Ishikawa (cell line): Measurements from ENCODE around the gene JMJD7.

Experiments
- CEBPB ChIP-seq: IDR thresholded peaks from 2 replicates; pipeline ENCODE4 v1.6.1; 2012
- EP300 ChIP-seq: IDR thresholded peaks from 2 replicates; pipeline ENCODE4 v1.6.1; 2012; ENCODE audit warnings: borderline replicate concordance
- FOXM1 ChIP-seq: IDR thresholded peaks from 2 replicates; pipeline ENCODE4 v1.6.1; 2012; ENCODE audit warnings: low read depth, borderline replicate concordance
- MAX ChIP-seq: IDR thresholded peaks from 2 replicates; pipeline ENCODE4 v1.6.1; 2012
- RAD21 ChIP-seq: IDR thresholded peaks from 2 replicates; pipeline ENCODE4 v1.6.1; 2012; ENCODE audit warnings: low read depth
- REST ChIP-seq: IDR thresholded peaks from 2 replicates; pipeline ENCODE4 v1.6.1; 2012; ENCODE audit warnings: low read depth, mild to moderate bottlenecking
- TCF12 ChIP-seq: IDR thresholded peaks from 2 replicates; pipeline ENCODE4 v1.6.1; 2012; ENCODE audit warnings: low read depth
- TEAD4 ChIP-seq: IDR thresholded peaks from 2 replicates; pipeline ENCODE4 v1.6.1; 2012
- YY1 ChIP-seq: IDR thresholded peaks from 2 replicates; pipeline ENCODE4 v1.6.1; 2012; ENCODE audit warnings: low read depth

DNA sequence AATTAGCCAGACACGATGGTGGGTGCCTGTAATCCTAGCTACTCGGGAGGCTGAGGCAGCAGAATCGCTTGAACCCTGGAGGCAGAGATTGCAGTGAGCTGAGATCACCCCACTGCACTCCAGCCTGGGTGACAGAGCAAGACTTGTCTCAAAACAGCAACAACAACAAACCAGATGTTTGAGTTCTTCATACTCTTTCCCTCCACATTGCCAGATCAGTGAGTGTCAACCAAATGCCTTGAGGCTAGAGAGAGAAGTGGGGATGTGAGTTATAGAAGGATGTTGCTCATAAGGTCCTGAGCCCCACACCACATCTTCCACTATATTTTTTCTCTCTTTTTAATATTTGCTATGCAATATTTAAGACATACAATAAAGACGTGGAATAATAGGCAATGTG is 33.8 kb upstream of the JMJD7 start:
- TF ChIP-seq RAD21: no peak
- TF ChIP-seq REST: no peak
- TF ChIP-seq YY1: no peak
- no peak for TF ChIP-seq CEBPB
- no peak for TF ChIP-seq EP300
- TF ChIP-seq TCF12: no peak
- no peak for TF ChIP-seq MAX
- no peak for TF ChIP-seq FOXM1
- TF ChIP-seq TEAD4: no peak
